Dedifferentiated amniotic fluid mesenchymal stem cell (primary cell): ENCODE measurements around the gene PLA2G3.
A peak's percentile ranks its signal among the peaks of the same experiment; 100 is the strongest.
"Not testable (repeated sequence)": the region's sequence is repeated elsewhere in the genome, so short reads cannot be mapped to it uniquely, and the experiment has no call there.

Experiments used
- DNase-seq: peaks from one replicate; pipeline ENCODE4 v3.0.0-alpha.2; 2016; ENCODE audit errors: extremely low spot score

PLA2G3 gene

DNA sequence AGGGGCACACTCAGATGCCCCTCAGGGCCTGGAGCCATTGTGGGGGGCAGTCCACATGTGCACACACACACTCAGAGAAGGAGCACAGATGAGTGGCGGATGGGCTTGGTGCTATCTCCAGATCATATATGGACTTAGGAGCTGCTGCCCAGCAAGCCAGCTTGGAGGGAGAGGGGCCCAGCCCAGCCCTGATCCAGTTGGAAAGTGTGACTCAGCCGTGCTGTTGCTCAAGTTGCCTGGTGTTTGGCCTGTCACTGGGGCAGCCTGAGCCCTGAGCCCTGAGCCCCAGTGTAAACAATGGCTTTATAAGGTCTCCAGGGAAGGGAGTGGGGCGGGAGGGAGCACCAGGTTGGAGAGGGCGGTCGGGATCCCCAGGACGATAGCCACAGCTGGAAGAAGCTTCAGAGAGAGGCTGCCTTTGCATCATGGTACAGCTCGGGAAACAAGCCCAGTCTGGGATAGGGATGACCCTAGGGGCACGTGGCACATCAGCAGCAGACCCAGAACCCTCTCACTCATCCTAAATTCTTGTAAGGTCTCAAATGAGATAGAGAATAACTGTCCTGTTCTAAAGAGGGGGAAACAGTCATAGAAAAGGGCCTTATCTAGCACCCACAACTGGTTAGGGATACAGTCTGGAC is 37.7 kb downstream of the PLA2G3 start:
- peak; percentile 93 for DNase-seq

- DNase-seq, result no peak
Measured at GRCh38 chr22:31100762-31101525, 39.4 kb downstream of the PLA2G3 start.

DNA sequence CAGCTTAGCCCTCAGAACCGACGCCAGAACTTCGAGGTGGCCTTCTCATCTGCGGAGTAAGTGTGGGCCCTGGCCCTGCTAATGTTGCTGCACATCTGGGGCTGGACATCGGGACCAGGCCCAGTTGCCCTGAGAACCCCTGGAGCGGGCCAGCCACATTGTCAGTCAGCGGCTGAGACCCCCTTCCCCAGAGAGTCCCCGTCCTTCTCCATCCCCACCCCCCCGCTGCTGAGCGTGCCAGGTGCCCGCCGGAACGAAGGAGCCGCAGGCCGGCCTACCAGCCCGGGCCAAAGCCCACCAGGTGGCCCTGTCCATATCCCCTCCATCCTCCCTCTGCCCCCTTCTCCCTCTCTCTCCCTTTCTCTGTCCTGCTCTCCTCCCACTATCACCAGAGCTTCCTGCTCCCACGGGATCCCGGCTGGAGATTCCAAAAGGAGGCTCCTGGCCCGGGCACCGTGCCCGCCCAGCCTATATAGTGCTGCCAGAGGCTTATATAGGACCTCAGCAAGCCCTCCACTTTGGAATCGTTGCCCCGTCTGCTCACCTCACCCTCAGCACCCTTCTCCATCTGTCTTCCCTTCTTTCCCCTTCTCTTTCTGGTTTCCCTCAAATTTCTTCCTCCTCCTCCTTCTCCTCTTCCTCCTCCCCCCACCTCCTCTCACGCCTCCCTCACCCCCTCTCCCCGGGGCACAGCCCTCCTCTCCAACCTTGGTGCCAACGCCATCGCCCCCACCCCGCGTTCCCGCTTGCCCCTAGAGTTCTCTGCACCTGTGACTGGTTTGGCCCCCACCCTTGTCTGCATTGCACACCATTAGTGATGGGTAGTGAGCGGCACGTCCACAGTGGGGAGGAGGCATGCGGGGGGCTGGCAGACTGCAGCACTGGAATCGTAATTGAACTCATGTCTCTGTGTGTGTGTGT is 40.2 kb downstream of the PLA2G3 start:
- no peak for DNase-seq

DNA sequence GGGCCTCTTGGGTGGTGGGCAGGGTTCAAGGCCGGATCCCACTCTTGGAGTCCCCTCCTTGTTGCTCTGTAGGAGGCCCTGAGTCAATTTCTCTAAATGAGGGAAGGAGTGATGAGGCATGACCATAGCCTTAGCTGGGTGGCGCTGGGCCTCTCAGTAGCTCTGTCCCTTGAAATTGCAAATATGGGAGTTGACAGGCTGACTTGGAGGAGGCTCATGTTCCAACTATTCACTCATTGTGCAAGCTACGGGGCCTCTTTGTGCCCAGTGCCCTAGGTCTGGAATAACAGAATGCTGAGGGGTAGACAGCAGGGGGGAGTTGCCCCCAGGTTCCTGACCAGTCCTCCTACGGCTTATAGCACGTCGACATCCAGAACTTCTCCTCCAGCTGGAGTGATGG is 40.9 kb downstream of the PLA2G3 start:
- DNase-seq, result no peak

DNA sequence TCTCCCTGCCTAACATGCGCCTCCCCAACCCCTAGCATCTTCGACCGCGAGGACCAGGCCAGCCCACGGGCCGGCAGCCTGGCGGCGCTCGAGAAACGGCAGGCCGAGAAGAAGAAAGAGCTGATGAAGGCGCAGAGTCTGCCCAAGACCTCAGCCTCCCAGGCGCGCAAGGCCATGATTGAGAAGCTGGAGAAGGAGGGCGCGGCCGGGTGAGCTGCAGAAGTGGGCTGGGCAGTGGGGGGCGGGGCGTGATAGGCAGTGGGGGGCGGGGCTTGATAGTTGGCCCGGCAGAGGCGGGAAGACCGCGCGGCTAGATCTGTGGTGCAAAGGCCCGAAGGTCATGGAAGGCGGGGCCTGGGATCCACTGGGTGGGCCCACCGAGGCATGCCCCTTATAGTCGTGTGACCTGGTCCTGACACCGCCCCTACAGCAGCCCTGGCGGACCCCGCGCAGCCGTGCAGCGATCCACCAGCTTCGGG is 41.6 kb downstream of the PLA2G3 start:
- DNase-seq, result no peak

DNA sequence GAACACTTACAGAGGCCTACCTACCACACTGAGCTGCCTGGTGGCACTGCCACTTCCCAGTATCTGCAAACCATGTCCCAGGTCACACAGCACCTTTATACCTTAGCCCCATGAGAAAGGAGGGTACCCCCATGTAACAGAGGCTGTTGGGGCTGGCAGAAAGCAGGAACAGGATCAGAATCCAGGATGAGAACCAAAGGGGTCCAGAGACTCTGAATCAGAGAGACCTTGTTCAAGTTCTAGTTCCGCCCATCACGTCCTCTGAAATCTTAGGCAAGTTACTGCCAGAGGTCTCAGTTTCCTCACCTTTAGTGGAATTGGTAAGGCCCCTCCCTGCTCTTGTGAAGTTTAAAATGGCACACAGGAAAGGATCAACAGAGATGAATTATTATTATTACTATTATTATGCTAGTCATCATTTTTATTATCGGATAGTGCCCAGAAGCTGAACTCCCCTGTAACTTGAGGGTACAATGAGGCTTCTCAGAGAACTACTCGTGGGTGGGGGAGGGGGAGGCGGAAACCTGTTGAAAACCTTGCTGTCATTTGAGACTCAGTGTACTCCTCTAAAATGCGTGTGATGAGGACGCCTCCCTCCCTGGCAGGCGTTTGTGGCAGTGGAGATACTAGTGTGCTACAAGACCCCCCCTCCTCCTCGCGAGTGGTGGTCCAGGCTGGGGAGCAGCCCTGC is 42.2 kb downstream of the PLA2G3 start:
- DNase-seq, result no peak

DNA sequence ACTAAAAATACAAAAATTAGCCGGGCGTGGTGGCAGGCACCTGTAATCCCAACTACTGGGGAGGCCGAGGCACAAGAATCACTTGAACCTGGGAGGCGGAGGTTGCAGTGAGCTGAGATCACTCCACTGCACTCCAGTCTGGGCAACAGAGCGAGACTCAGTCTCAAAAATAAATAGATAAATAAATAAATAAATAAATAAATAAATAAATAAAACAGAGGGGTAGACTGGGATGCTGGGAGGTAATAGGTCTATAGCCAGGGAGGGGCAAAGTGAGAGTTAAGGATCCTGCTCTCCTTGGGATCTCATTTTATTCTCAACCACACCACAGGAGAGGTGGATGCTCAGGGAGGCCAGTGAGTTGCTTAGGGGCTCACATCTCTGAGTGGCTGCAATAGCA is 42.8 kb downstream of the PLA2G3 start:
- DNase-seq, result not testable (repeated sequence)

DNA sequence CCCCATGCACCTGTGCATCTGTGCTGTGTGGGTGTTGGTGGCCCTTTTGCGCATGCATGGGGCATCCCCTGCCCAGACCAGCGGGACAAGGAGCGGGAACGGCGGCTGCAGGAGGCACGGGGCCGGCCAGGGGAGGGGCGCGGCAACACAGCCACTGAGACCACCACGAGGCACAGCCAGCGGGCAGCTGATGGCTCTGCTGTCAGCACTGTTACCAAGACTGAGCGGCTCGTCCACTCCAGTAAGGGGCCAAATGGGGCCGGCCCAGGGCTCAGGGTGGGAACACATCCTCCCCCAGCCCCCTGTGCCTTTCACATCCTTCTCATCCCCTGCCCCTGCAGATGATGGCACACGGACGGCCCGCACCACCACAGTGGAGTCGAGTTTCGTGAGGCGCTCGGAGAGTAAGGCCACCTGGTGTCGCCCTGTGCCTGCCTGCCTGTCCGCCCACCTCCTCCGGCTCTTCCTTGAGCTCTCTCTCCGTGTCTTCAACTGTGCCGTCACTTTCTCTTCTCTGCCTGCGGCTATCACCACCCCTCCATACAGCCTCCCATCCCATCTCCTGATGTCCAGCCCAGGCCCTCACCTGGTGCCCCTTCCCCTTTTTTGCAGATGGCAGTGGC is 43.5 kb downstream of the PLA2G3 start:
- DNase-seq, result no peak

GRCh38 chr22:31095637-31096249 is 44.6 kb downstream of the PLA2G3 start:
- DNase-seq, result no peak

GRCh38 chr22:31094741-31095140 is 45.6 kb downstream of the PLA2G3 start:
- DNase-seq, result no peak

GRCh38 chr22:31094021-31094551 is 46.2 kb downstream of the PLA2G3 start:
- no peak for DNase-seq

DNA sequence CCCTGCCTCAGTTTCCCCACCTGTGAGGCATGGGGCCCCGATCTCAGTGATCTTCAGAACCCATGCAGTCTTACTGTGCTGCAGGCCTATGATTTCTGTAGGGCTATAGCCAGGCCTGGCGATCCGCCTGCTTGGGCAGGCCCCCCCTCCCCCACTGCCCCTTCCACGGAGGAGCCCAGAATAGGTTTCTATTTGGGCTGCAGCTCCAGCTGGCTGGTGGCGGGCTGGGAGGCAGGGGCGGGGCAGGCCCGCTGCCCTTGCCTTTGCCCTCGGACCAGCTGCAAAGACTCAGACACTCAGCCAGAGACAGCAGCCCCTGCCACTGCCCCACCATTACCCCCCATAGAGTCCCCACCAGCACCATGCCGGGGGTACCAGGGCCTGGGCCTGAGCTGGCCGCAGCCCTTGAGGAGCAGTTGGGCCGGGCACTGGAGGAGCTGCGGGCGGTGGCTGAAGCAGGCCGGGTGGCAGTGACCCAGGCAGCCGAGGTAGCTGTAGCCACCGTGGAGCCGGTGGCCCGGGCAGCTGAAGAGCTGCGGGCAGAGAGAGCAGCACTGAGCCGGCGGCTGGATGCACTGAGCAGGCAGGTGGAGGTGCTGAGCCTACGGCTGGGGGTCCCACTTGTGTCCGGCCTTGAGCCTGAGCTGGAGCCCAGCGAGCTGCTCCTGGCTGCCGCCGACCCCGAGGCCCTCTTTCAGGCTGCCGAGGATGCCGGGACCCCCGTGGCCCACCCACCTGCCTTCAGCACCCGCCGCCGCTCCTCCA is 47.0 kb downstream of the PLA2G3 start:
- DNase-seq, result no peak

DNA sequence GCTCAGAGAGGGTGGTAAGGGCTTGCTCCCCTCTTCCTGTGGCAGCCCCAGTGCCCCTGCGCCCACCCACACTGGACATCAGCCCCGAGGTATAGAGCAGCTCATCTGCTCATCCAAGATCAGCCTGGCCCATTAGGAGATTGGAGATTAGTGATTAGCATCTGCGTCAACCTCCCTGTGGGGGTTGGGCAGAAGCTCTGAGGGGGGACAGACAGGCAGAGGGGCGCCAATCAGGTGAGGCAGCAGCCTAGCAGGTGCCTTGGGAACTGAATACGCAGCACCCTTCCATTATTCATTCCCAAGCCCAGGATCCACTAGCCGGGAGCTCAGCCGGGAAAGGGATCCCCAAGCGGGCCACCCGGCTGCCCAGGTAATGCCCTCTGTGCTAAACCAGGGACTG is 48.1 kb downstream of the PLA2G3 start:
- no peak for DNase-seq

DNA sequence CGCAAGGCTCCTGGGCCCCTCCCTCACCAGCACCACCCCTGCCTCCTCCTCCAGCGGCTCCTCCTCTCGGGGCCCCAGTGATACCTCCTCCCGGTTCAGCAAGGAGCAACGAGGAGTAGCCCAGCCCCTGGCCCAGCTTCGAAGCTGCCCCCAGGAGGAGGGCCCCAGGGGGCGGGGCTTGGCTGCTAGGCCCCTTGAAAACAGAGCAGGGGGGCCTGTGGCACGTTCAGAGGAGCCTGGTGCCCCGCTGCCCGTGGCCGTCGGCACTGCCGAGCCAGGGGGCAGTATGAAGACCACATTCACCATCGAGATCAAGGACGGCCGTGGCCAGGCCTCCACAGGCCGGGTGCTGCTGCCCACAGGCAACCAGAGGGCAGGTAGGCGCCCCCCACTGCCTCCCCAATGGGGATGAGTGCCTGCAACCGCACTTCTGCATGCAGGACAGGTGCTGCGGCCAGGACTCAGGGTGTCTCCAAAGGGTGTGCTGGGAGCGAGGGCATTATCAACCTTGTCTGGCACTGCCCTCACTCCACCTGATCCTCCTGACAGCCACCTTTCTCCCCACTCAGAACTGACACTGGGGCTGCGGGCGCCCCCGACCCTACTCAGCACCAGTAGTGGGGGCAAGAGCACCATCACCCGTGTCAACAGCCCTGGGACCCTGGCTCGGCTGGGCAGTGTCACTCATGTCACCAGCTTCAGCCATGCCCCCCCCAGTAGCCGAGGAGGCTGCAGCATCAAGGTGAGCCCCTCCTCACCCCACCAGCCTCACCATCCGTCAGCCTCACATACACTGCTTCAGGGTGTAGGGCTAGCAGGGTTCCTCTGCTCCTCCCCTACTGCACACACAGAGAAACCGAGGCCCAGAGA is 49.0 kb downstream of the PLA2G3 start:
- DNase-seq, result no peak

DNA sequence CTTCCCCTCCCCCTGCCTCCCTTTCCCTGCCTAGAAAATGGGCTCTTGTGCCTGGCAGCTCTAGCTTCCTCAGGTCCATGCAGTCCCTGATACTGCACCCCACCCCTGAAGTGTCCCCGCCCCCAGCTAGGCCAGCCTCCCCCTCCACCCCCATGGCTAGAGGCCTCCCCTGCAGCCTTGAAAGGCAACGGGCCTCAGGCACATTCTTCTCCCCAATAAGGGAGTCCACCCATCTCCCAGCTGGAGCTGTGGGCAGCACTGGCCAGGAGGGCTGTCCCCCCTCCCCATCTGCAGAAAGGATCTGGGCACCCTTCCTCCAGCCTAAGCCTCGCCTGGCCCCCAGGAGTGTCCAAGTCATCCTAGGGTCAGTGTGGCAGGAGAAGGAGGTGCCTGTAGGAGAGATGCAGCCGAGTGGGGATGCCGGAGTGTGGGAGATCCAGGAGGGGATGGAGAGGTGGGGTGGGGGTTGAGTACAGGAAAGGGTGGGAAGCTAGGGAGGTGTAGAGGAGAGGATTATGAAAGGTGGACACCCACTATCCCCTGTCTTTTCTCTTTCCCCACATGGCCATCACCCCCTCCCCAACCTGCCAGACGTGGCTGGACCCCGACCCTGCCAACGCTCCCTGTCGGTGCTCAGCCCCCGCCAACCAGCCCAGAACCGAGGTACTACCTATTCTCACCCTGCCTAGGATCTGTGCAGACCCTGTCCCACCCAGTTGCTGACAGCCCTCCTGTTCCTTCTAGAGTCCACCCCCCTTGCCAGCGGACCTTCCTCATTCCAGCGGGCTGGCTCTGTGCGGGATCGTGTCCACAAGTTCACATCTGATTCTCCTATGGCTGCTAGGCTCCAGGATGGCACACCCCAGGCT is 49.9 kb downstream of the PLA2G3 start:
- no peak for DNase-seq

GRCh38 chr22:31089160-31090100 is 50.9 kb downstream of the PLA2G3 start:
- no peak for DNase-seq
